NCI-H128 (cell line): Measurements from ENCODE around the gene MAP4K1.

Experiments
- DNase-seq: peaks from one replicate; lab custom pipeline; 2025; ENCODE audit not compliant: unreplicated experiment; lab: John Stamatoyannopoulos, UW

Gene MAP4K1

DNA sequence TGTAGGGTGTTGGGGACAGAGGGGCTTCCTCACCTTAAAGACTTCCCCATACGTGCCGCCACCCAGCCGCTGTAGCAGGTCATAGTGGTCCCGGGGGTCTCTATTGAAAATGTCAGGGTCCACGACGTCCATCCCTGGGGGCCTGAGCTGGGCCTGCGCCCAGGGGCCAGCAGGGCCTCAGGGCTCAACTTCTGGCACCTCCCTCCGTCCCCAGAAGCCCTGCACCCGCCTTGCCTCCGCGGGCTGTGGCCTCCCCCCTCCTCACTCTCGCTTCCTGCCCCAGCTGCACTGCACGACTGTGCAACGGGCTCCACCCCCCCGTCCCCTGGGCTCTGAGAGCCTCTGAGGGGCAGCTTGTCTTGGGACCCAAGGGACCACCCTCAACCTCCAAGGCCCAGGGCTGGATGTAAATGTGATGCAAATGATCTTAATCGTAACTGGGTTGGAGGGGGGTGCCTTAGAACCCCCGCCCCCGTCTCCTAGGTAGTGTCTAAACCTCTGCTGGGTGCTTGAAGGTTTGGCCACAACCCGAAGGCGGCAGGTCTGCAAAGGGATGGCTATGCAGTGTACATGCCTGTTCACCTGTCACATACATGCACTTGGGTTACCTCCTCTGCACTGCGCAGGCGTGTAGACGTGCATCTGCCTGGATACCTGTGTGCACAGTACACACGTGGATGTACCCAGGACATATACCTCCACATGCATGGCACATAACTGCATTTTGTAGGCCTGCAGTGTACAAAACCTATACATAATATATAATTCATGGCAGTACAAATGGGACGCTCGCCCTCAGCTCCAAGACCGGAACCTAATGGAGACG is at the start of gene MAP4K1:
Gene MAP4K1, minus strand, starts transcription at position 190 of the 826 bp plus-strand sequence. Its CDS starts 58 bp downstream, at position 132.
- DNase-seq, result no peak

DNA sequence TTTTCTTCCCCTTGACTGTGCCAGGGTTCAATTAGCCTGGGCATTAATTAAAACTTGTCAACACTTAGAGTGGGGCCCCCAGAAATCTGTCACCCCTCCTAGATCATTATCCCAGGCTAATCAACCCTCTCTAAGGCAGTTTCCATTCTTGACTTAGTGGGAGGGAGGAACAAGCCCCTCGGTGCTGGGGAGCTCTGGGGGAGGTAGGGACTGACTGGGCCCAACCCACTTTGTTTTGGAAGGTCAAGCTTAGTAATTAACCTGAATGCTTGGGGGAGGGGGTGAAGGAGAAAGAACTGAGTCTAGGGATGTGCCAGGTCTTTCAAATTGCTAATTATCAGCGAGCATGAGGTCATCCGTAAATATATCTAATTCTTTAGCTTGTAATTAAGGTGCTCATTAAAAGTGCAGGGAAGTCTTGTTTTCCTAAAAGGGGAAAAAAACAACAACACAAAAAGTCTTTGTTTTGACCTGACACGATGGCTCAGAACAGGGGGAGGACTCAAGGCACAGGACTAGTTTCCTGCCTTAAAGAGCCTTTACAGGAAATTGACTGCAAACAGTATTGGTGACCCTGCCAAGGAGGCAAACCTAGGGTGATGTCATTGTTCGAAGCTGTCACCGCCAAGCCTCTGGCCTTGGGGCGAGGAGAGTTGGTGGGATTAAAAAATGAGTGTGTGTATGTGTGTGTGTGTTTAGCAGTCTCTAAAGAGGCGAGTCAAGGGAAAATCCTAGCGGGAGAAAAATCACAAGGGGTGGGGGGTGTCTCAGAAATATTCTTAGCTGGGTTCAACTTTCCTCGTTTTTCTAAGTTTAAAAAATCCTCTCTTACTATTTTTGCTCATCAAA is 49.1 kb upstream of the MAP4K1 start:
- no peak for DNase-seq

DNA sequence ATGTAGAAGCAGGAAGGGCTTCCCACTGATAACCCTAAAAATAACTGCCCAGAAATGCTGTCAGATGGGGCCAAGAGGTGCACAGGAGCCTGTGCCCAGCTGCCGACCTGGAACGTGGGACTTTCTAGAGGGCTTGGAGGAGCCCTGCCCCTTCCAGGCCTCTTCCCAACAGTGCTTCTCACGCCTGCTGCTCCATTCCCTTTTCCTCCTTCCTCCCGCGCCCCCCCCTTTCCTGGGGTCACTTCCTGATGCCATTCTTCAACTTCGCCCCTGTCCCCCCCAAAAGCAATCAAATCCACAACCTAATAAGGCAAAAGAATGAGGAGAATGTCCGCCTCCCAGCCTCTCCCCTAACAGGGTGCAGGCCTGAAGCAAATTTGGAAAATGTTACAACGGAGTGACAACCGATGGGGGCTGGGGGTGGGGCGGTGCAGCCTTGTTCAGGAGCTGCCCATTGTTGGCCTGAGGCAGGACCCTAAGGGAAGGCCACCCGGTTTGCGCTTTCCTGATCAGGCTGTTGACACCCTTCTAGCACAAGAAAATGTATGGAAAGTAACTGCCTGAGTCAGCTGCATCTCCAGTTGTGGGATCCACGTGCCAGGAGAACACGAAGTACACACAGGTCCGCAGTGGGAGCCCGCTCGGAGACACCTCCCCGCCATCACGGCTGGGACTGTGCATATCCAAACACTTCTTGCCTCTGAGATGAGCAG is 48.4 kb upstream of the MAP4K1 start:
- DNase-seq, result no peak

DNA sequence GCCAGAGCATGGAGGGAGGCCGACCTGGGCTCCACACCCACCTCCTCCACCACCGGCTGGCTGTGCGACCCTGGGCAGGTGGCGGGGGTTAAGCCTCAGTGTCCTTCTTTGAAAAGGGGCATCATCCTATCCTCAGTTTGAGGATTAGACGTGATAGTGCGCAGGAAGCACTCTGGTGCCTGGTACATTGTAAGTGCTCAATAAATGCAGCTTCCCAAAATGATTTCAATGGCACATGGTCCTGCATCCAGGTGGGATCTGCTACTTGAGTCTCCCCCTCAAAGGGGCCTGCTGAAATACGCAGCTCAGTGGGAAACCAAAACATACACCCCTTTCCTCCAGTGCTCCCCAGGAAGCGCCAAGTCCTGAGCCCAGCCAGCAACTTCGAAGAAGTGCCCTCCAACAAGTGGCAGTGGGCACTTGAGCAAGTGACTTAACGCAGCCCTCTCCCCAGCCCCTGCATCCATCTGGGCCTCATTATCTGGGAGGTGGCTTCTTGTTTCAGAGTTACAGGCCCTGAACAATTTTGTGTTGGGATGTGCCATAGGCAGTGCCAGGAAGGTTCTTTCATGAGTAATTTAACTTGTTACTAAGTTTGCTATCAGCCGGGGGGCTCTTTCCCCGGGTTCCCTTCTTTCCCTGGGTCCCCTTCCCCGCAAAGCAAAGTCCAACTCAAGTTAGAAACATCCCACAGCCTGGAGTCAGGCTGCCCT is 47.6 kb upstream of the MAP4K1 start:
- DNase-seq, result no peak

DNA sequence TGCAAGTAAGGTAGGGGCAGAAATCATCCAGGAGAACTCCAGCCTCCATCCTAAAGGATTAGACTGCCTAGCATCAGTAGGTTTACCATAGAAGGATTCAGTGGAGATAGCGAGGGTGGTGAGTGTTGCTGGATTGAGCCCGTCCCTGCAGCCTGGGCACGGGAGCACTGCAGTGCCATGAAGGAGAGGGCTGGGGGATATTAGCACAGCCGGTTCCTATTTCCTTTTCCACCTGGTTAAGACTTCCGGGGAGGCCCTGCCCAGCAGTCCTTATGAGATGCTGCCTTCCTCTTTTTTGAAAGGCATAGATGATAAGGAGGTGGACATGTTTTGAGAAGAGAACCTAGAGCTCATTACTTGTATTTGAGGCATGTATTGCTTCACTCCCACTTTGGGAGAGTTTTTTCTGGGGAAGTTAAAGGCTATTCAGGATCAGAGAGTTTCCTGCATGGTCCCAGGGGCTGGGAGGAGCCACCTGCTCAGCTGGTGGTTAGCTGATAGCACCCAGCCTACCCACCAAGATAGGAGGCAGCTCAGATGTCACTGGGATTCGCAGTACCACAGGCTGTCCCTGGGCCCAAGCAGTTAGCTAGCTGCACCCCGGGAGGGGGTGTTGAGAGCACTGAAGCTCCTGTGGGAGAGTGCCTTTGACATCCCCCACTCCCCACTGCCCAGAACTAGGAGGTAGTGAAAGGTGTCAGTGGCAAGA is 46.9 kb upstream of the MAP4K1 start:
- no peak for DNase-seq

DNA sequence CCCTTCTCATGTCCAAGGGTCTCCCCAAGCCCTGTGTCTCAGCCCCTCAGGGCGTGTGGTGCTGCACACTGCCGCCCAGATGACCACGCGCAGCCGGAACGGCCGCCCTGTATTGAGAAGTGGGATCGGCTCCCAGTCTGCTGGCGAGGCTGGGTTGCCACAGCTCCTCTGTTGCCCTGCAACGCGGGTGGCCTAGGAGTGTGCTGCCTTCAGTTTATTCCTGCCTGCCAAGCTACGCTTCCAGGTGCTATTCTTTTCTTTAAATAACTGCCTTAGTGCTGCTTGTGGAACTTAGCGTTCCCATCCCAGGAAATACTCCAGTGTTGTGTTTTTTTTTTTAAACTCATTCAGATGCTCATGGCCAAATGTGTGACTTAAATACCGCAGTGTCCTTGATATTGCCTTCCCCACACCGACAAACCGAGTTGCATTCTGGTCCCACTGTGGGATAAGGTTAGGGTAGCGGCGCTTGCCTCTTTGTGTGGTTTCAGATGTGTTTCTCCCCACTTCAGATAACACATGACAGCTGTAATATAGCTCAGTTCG is 46.3 kb upstream of the MAP4K1 start:
- DNase-seq, result no peak

DNA sequence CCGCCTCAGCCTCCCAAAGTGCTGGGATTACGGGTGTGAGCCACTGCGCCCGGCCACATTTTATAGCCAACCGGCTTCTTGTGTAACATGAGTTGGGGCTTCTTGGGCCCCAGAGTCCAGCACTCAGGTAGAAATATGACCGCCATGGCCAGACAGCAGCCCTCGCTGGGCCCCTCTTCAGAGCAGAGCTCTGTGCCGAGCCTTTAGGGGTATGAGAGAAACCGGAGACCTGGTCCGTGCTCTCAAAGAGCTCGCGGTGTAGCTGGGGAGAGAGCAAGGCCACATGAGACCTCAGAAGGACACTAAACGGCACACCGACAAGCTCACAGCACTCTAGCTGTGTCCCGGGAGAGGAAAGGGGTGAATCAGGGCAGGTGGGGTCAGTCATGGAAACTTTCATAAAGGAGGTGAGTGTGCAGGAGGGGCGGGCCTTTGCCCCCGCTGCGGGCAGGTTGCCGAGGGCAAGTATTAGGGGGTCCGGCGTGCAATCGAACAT is 45.5 kb upstream of the MAP4K1 start:
- DNase-seq, result no peak

DNA sequence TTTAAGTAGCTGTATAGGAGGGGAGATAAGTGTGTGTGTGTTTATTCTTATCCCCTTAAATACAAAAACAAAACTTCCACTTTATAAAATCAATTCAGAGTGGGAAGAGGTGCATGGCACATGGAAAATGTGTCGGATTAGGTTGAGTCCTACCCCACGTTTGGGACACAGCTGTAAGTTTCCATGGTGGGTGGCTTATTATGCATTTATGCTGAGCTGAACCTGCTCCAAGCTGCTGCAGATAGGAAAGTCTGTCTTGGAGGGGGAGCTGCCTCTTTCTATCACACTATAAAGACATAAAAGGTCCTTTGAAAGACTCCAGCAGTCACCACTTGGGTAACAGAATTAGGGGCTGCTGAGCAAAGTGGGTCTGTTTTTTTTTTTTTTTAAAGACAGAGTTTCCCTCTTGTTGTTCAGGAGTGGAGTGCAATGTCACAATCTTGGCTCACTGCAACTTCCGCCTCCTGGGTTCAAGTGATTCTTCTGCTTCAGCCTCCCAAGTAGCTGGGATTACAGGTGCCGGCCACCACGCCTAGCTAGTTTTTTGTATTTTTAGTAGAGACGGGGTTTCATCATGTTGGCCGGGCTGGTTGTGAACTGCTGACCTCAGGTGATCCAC is 44.9 kb upstream of the MAP4K1 start:
- no peak for DNase-seq

DNA sequence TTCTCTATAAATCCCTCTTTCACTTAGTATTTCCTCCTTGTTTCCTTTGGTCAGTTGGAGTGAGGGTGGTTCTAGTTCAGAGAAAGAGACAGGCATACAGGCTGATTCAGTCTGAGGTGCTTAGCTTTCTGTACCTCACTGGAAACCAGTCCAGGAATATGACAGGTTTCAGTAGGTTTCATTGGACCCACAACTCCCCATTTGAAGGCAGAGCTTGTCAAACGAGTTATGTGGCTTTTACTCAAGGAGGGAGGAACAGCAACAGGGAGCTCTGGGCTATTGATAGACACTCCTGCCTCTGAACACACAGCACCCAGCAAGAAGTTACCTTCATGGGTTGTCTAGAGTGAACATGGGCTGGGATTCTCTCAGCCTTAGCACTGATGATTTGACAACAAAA is 44.2 kb upstream of the MAP4K1 start:
- no peak for DNase-seq

DNA sequence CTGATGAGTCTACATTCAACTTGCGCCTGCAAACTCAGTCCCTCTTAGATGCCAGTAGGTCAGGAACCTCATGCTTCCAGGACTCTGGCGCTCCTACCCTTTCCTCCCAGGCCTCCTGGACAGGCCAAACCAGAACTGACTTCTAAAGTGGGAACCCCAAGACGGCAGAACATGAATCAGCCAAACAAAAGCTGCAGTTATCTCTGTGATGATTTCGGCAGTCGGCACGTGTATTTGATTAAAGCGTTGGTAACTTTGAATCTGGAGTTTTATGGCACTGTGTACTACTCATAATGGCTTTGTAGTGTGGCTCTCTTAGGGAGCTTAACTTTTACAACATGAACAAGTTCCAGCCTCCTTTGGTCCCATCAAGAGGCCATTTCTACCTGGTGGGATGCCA is 43.4 kb upstream of the MAP4K1 start:
- no peak for DNase-seq

DNA sequence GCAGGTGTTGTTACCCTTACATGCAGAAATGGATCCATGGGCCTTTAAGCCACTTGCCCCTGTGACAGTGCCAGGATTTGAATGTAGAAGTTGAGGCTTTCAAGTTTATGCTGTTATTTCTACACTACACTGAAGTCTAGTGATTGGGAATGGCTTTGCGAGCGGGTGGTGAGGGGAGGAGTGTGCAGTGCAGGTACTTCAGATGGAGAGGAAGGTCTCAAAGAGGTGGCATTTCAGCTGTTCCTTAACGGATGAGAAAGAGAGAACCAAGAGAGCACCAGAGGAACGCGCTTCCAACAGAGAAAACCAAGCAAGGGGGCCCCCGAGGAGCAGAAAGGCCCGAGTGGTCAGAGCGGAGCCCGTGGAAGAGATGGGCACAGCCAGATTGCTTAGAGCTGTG is 43.0 kb upstream of the MAP4K1 start:
- no peak for DNase-seq

DNA sequence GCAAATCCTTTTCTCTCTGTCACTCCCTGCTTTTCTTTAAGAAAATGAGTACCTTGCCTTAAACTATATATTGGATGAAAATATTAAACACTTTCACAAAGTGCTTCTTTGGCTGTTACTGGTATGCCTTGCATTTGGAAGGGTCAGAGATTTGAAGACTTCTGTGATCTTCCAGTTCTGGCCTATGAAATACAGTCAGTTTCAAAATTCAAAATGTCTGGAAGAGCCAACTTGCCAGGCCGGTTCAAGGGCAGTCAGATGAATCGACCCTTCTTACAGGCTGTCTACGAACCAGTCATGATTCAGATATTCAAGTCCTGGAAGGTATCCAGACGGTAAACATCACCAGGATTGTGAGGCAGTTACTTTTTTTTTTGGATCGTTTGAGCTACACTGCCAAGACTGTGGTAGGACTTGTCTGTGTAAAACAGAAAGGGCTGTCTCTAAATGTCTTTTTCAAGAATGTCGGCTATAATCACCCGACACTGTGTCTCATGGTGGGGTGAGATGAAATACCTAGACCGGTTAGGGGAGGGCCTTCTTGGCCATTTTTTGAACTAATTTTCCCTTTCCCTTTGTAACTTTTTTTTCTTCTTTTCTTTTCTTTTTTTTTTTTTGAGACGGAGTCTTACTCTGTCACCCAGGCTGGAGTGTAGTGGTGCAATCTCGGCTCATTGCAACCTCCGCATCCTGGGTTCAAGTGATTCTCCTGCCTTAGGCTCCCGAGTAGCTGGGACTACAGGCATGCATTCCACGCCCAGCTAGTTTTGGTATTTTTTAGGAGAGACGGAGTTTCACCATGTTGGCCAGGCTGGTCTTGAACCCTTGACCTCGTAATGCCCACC is 40.9 kb upstream of the MAP4K1 start:
- peak; percentile 8 for DNase-seq

DNA sequence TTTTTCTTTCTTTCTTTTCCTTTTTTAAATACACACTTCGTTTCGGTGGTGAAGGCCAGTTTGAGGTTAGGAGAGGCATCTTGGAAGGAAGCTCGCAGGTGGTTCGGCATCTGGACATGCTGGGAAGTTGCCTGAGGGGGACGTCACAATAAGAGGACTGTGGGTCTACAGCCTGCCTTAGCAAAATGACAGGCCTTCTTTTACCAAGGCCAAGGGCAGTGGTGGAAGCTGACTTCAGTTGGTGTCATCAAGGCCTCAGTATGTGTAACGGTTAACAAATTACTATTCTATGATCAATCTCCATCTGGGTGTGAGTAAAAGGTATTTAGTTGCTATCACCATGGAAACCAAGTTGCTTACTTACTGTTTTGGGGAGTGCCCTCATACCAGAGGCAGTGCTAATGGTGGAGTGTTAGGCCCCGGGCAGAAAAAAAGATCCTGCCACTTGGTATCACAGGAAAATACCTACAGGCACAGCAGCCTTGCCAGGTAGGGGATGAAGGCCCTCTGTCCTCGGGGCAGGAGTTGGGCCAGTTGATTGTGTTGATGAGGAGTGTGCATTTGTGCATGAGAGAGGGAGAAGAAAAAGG is 40.0 kb upstream of the MAP4K1 start:
- DNase-seq, result no peak

DNA sequence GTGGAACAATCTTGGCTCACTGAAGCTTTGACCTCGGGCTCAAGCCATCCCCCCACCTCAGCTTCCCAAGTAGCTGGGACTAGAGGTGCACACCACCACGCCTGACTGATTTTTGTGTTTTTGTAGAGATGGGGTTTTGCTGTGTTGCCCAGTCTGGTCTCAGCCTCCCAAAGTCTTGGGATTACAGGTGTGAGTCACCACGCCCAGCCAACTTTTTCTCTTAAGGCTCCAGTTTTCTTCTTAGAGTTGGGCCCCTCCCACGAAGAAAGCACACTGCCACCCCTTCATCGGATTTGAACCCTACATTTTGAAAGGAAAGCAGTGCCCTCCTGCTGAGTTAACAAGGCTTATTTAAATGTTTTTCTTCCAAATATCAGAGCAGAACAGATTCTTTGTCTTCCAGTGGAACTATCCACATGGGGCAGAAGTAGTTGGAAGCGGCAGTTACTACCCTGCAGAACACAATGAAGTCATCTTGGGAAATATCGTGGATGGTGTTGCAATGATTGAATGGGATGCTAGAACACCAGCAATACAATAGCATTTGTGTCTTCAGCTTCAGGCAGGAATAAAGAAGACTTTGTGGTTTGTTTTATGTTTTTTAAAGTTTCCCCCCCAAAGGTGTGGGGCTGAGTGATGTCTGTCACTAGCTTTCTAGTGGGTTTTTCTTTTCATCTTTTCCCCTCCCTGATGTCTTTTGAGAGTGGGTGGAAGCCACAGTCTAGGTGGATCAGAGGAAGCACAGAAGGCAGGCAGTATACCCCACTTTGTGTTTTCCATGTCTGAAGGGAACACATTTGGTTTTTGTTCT is 38.6 kb upstream of the MAP4K1 start:
- no peak for DNase-seq

DNA sequence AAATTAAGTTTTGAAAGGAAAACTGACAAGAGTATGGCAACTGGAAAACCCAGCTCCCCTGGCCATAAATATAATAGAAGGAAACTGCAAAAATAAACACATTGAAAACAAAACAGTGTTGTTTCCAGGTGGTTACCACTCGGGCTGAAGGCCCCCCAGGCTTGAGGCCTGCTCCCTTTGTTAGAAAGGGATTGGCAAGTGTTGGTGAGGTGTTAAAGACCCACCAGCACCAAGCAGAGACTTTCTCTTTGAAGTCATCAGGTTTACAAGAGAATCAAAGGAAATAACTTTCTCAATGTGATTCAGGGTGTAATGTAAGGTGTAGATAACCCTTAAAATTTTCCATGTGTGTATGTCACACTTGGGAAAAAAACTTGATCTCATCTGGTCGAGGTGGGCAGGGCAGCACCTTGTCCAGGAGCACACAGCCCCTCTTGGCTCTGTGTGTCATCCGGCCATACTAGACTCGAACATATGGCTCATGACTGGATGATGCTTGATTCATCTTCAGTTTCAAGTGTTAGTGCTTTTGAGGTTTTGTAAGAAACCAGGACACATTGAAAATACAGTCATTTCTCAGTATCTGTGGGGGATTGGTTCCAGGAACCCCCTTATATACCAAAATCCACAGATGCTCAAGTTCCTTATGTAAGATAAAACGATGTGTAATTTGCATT is 37.5 kb upstream of the MAP4K1 start:
- DNase-seq, result no peak

DNA sequence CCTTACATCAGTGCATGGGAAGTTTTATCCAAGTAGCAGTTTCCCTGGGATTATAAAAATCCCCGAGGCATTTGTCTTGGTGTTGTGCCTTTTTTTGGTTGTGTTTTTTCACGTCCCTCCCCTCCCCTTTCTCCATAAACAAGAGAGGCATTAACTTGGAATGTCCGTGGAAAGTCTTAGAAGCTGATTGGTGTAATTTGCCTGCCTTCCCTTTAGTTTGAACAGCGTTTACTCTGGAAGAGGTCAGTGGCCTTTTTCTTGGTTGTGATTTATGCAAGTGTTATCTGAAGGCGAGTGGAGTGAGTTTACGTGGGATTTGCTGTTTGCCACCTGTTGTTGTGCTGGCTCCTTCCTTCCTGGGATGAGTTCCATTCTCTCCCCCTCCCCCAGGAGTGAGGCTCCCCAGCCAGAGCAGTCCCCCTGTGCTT is 36.9 kb upstream of the MAP4K1 start:
- no peak for DNase-seq
